H1 (cell line): ENCODE data around the gene FLNA. TPM values are rescaled to one million over a fixed set of nuclear protein-coding genes. Genes with fewer than 3 reads are reported as not detected.

ENCODE experiments used
- EGR1 ChIP-seq: IDR thresholded peaks from 2 replicates; pipeline ENCODE4 v1.6.1; 2011; ENCODE audit warnings: low read depth, low read length, borderline replicate concordance
- HDAC2 ChIP-seq, 2 experiments: fragments of 300-600 bp in 1 of 2; sonication (generic) in 1 of 2; IDR thresholded peaks; 2 replicates each; pipeline ENCODE4 v1.6.1; 2011 to 2012; ENCODE audit warnings: low read depth in 2 of 2, low read length in 2 of 2, mild to moderate bottlenecking in 2 of 2, moderate library complexity in 2 of 2, borderline replicate concordance in 1 of 2, inconsistent platforms in 1 of 2
- POLR2A ChIP-seq, 2 experiments: IDR thresholded peaks; 1 replicate in 1 of 2; 2 replicates in 1 of 2; pipeline ENCODE4 v1.6.1; 2011; ENCODE audit warnings: low read depth in 2 of 2, low read length in 2 of 2, mild to moderate bottlenecking in 2 of 2; ENCODE audit errors: control extremely low read depth in 1 of 2
- RAD21 ChIP-seq, 2 experiments: IDR thresholded peaks in 1 of 2; conservative IDR thresholded peaks in 1 of 2; 2 replicates each; pipeline ENCODE4 v1.6.1; 2011; ENCODE audit warnings: low read depth in 2 of 2, low read length in 2 of 2, improper control_type of control experiment in 1 of 2, inconsistent platforms in 1 of 2, mild to moderate bottlenecking in 1 of 2, moderate library complexity in 1 of 2
- polyA plus RNA-seq, 7 experiments: library from polyadenylated mRNA; depleted of rRNA in 3 of 7; stranded (reverse) in 5 of 7; unstranded in 2 of 7; fragments of >200 nt in 5 of 7; fragments of 200-250 nt in 2 of 7; gene quantifications; 1 replicate in 5 of 7; 2 replicates in 1 of 7; 4 replicates in 1 of 7; pipeline versions ENCODE4 v1.2.1 to v1.2.3, GENCODE V29; 2011 to 2013; ENCODE audit warnings: missing spikeins in 2 of 7, mixed read lengths in 2 of 7
- total RNA-seq: library from RNA; stranded (reverse); fragmentation: NEBNext Ultra II Directional; extraction: Animal tissue kit (Norgen Biotek cat#: 25700); gene quantifications from 2 replicates; pipeline ENCODE4 v1.2.1, GENCODE V29; 2021
- TF ChIP-seq, protein P1 (sequence below): fragments of 300-600 bp; sonication (generic); IDR thresholded peaks from 2 replicates; pipeline ENCODE4 v1.7.1; 2012; ENCODE audit warnings: low read length, moderate library complexity, mild to moderate bottlenecking, inconsistent platforms; ENCODE audit not compliant: insufficient replicate concordance
- TF ChIP-seq, protein P2 (sequence below): IDR thresholded peaks from 2 replicates; pipeline ENCODE4 v1.6.1; 2012; ENCODE audit warnings: low read length, inconsistent platforms

Gene FLNA
- total and polyA plus RNA-seq, 2 of the 8 experiments (the other 6 are each of a cell fraction or from before 2014, with no cell fraction given): 315 to 925 TPM

DNA sequence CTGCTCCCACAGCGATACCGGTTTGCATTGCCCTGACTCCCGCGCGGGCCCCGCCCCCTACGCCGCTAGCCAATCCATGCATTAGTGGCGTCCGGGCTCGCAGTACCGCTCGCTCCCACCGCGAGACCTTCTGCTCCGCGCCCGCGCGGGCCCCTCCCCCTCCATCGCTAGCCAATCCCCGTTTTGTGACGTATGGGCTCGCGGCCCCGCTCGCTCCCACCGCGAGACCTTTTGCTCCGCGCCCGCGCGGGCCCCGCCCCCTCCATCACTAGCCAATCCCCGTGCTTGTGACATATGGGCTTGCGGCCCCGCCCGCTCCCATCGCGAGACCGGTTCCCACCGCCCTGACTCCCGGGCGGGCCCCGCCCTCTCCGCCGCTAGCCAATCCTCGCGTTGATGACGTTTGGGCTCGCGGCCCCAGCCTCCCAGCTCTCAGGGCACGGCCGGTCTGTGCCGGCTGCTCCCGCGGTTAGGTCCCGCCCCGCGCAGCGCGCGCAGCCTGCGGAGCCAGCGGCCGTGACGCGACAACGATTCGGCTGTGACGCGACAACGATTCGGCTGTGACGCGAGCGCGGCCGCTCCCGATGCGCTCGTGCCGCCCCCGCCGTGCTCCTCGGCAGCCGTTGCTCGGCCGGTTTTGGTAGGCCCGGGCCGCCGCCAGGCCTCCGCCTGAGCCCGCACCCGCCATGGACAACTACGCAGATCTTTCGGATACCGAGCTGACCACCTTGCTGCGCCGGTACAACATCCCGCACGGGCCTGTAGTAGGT is 4.5 kb upstream of the FLNA start, which contains the start of gene EMD (continued):
- TF ChIP-seq, protein P1, sequence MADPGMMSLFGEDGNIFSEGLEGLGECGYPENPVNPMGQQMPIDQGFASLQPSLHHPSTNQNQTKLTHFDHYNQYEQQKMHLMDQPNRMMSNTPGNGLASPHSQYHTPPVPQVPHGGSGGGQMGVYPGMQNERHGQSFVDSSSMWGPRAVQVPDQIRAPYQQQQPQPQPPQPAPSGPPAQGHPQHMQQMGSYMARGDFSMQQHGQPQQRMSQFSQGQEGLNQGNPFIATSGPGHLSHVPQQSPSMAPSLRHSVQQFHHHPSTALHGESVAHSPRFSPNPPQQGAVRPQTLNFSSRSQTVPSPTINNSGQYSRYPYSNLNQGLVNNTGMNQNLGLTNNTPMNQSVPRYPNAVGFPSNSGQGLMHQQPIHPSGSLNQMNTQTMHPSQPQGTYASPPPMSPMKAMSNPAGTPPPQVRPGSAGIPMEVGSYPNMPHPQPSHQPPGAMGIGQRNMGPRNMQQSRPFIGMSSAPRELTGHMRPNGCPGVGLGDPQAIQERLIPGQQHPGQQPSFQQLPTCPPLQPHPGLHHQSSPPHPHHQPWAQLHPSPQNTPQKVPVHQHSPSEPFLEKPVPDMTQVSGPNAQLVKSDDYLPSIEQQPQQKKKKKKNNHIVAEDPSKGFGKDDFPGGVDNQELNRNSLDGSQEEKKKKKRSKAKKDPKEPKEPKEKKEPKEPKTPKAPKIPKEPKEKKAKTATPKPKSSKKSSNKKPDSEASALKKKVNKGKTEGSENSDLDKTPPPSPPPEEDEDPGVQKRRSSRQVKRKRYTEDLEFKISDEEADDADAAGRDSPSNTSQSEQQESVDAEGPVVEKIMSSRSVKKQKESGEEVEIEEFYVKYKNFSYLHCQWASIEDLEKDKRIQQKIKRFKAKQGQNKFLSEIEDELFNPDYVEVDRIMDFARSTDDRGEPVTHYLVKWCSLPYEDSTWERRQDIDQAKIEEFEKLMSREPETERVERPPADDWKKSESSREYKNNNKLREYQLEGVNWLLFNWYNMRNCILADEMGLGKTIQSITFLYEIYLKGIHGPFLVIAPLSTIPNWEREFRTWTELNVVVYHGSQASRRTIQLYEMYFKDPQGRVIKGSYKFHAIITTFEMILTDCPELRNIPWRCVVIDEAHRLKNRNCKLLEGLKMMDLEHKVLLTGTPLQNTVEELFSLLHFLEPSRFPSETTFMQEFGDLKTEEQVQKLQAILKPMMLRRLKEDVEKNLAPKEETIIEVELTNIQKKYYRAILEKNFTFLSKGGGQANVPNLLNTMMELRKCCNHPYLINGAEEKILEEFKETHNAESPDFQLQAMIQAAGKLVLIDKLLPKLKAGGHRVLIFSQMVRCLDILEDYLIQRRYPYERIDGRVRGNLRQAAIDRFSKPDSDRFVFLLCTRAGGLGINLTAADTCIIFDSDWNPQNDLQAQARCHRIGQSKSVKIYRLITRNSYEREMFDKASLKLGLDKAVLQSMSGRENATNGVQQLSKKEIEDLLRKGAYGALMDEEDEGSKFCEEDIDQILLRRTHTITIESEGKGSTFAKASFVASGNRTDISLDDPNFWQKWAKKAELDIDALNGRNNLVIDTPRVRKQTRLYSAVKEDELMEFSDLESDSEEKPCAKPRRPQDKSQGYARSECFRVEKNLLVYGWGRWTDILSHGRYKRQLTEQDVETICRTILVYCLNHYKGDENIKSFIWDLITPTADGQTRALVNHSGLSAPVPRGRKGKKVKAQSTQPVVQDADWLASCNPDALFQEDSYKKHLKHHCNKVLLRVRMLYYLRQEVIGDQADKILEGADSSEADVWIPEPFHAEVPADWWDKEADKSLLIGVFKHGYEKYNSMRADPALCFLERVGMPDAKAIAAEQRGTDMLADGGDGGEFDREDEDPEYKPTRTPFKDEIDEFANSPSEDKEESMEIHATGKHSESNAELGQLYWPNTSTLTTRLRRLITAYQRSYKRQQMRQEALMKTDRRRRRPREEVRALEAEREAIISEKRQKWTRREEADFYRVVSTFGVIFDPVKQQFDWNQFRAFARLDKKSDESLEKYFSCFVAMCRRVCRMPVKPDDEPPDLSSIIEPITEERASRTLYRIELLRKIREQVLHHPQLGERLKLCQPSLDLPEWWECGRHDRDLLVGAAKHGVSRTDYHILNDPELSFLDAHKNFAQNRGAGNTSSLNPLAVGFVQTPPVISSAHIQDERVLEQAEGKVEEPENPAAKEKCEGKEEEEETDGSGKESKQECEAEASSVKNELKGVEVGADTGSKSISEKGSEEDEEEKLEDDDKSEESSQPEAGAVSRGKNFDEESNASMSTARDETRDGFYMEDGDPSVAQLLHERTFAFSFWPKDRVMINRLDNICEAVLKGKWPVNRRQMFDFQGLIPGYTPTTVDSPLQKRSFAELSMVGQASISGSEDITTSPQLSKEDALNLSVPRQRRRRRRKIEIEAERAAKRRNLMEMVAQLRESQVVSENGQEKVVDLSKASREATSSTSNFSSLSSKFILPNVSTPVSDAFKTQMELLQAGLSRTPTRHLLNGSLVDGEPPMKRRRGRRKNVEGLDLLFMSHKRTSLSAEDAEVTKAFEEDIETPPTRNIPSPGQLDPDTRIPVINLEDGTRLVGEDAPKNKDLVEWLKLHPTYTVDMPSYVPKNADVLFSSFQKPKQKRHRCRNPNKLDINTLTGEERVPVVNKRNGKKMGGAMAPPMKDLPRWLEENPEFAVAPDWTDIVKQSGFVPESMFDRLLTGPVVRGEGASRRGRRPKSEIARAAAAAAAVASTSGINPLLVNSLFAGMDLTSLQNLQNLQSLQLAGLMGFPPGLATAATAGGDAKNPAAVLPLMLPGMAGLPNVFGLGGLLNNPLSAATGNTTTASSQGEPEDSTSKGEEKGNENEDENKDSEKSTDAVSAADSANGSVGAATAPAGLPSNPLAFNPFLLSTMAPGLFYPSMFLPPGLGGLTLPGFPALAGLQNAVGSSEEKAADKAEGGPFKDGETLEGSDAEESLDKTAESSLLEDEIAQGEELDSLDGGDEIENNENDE: no peak
- TF ChIP-seq, protein P2, sequence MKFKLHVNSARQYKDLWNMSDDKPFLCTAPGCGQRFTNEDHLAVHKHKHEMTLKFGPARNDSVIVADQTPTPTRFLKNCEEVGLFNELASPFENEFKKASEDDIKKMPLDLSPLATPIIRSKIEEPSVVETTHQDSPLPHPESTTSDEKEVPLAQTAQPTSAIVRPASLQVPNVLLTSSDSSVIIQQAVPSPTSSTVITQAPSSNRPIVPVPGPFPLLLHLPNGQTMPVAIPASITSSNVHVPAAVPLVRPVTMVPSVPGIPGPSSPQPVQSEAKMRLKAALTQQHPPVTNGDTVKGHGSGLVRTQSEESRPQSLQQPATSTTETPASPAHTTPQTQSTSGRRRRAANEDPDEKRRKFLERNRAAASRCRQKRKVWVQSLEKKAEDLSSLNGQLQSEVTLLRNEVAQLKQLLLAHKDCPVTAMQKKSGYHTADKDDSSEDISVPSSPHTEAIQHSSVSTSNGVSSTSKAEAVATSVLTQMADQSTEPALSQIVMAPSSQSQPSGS: no peak
- peak; percentile 62; the same call in 1 of the 2 replicates for TF ChIP-seq EGR1
- no peak for TF ChIP-seq HDAC2 (IDR thresholded peaks at IDR 0.05; ENCODE audit: borderline replicate concordance in 1 of 2, low read depth in 2 of 2, low read length in 2 of 2)
- TF ChIP-seq RAD21 (IDR thresholded peaks at IDR 0.05 in 1 of 2, conservative IDR thresholded peaks at IDR 0.05 in 1 of 2; ENCODE audit: low read depth in 2 of 2, low read length in 2 of 2): no peak
- peak in 1 of 2 experiments; percentile 40; a peak in 1 of 3 replicates for TF ChIP-seq POLR2A (IDR thresholded peaks at IDR 0.05; ENCODE audit: control extremely low read depth in 1 of 2, low read depth in 2 of 2, low read length in 2 of 2)
